Bronchial epithelial cell (primary cell): ENCODE measurements around the gene C3orf52. TPM values are rescaled to one million over a fixed set of nuclear protein-coding genes. Genes with fewer than 3 reads are reported as not detected.

Experiments
- DNase-seq: peaks from one replicate; pipeline ENCODE4 v3.0.0-alpha.2; 2010; ENCODE audit warnings: low read depth
- FAIRE-seq: peaks from 2 replicates; lab custom pipeline; 2011; peaks lifted over from hg19 to GRCh38; lab: Jason Lieb, UNC
- H3K27me3 ChIP-seq: 2 replicates; pipeline ENCODE4 v1.5.1; 2011; ENCODE audit warnings: low read length; ENCODE audit not compliant: control insufficient read depth, insufficient read depth
- H3K36me3 ChIP-seq: 2 replicates; pipeline ENCODE4 v1.5.1; 2011; ENCODE audit warnings: low read length; ENCODE audit not compliant: control insufficient read depth, insufficient read depth
- H3K4me3 ChIP-seq: 2 replicates; pipeline ENCODE4 v1.5.1; 2011; ENCODE audit warnings: mild to moderate bottlenecking, low read depth, low read length, control low read depth
- total RNA-seq: library from RNA; depleted of rRNA; stranded (reverse); fragments of >200 nt; gene quantifications from 2 replicates; pipeline ENCODE4 v1.2.1, GENCODE V29; 2014
- TF ChIP-seq, protein P1 (sequence below): IDR thresholded peaks from 2 replicates; pipeline ENCODE4 v1.5.1; 2011; ENCODE audit warnings: mild to moderate bottlenecking, moderate library complexity, low read length, control low read depth, inconsistent platforms; ENCODE audit not compliant: insufficient read depth, severe bottlenecking

C3orf52 gene
- total RNA-seq, 1 donor from 2014 or later: 45.5 TPM

DNA sequence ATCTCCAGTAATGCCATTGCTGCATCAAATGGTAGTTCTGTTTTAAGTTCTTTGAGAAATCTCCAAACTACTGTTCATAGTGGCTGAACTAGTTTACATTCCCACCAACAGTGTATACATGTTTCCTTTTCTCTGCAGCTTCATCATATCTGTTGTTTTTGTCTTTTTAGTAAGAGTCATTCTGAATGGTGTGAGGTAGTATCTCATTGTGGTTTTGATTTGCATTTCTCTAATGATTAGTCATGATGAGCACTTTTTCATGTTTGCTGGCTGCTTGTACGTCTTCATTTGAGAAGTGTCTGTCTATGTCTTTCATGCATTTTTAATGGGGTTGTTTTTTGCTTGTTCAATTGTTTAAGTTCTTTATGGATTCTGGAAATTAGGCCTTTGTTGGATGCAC lies 57.1 kb downstream of the C3orf52 start:
- no peaks in the 10 kb centered on the region for H3K36me3 ChIP-seq
- H3K4me3 ChIP-seq: no peak overlapping the region
- FAIRE-seq: no peak
- TF ChIP-seq, protein P1, sequence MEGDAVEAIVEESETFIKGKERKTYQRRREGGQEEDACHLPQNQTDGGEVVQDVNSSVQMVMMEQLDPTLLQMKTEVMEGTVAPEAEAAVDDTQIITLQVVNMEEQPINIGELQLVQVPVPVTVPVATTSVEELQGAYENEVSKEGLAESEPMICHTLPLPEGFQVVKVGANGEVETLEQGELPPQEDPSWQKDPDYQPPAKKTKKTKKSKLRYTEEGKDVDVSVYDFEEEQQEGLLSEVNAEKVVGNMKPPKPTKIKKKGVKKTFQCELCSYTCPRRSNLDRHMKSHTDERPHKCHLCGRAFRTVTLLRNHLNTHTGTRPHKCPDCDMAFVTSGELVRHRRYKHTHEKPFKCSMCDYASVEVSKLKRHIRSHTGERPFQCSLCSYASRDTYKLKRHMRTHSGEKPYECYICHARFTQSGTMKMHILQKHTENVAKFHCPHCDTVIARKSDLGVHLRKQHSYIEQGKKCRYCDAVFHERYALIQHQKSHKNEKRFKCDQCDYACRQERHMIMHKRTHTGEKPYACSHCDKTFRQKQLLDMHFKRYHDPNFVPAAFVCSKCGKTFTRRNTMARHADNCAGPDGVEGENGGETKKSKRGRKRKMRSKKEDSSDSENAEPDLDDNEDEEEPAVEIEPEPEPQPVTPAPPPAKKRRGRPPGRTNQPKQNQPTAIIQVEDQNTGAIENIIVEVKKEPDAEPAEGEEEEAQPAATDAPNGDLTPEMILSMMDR: no peak
- DNase-seq: peak; percentile 89
- H3K27me3 ChIP-seq: no peaks in the 10 kb centered on the region

DNA sequence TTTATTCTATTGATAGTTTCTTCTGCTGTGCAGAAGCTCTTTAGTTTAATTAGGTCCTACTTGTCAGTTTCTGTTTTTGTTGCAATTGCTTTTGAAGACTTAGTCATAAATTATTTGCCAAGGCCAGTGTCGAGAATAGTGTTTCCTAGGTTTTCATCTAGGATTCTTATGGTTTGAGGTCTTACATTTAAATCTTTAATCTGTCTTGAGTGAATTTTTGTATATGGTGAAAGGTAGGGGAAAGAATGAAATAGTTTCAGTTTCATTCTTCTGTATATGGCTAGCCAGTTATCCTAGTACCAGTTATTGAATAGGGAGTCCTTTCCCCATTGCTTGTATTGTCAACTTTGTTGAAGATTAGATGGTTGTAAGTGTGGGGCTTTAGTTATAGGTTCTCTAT lies 57.5 kb downstream of the C3orf52 start:
- no peak for FAIRE-seq
- DNase-seq: no peak
- Histone ChIP-seq H3K36me3 (no peaks in the 10 kb centered on the region), H3K4me3 (no peak overlapping the region), H3K27me3 (no peaks in the 10 kb centered on the region)
- TF ChIP-seq, protein P1: no peak

DNA sequence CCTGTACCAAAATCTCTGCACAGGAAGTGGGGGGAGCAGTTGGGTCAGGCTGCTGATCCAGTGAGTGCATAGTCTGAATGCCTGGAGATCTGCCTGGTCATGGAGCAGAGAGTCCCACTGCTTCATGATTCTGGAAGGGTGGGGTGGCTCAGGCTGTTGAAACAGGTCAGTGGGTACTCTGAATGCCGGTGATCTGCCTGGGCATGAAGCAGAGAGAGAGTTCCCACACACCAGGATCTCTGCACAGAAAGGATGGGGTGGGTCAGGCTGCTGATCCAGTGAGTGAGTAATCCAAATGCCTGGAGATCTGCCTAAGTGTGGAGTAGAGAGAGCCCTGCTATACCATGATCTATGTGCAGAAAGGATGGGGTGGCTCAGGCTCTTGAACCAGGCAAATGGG lies 62.9 kb downstream of the C3orf52 start:
- H3K4me3 ChIP-seq: no peak overlapping the region
- H3K36me3 ChIP-seq: no peaks in the 10 kb centered on the region
- DNase-seq (peak; percentile 98), FAIRE-seq (peak; percentile 94)
- TF ChIP-seq, protein P1: no peak
- no peaks in the 10 kb centered on the region for H3K27me3 ChIP-seq

DNA sequence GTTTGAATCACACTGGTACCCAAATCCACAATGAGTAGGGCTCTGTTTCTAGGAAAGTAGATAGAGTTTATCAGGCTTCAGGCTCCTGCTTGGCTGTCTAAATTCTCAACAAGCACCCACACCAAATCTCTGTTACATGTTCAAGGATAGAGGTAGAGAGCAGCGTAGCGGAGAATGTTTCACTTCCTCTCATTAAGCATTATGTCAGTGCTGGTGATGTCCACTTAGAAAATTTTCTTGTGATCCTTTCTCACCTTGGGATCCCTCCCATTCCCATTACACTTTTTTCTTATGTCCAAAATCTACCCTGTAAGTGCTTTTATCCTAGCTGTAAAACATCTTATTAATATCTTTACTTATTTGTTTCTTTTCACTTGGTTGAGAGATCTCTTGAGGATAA lies 81.6 kb downstream of the C3orf52 start:
- DNase-seq (no peak), FAIRE-seq (no peak)
- no peaks in the 10 kb centered on the region for H3K36me3 ChIP-seq
- TF ChIP-seq, protein P1: no peak
- H3K27me3 ChIP-seq: no peaks in the 10 kb centered on the region
- H3K4me3 ChIP-seq: no peak overlapping the region

Other genes with a start within 250 kb of the C3orf52 start
- gene PHLDB2, start 227.1 kb upstream of the C3orf52 start, total RNA-seq: 44.2 and 45.5 TPM in 2 replicates
- 22.6 and 28.9 TPM in 2 replicates for gene ABHD10, start 107.4 kb upstream of the C3orf52 start, total RNA-seq
- 0.77 and 1.8 TPM in 2 replicates for gene TAGLN3, start 87.5 kb upstream of the C3orf52 start, total RNA-seq
- gene TMPRSS7, start 51.7 kb upstream of the C3orf52 start, total RNA-seq: under 0.01 and 0.13 TPM in 2 replicates
- 0.13 and 0.26 TPM in 2 replicates for gene GCSAM, start 46.9 kb downstream of the C3orf52 start, total RNA-seq
- not detected in 2 replicates for gene SLC9C1, start 207.8 kb downstream of the C3orf52 start, total RNA-seq
- gene CD200, start 246.8 kb downstream of the C3orf52 start, total RNA-seq: 0.13 and 0.53 TPM in 2 replicates